Head of caudate nucleus (tissue), 42 donors: ENCODE results near the gene STIMATE.
A peak's percentile ranks its signal among the peaks of the same experiment; 100 is the strongest.

Experiments used
- DNase-seq, 42 donors: peaks; one replicate each; pipeline versions ENCODE4 v3.0.0 to v3.0.0-alpha.2; 2020 to 2021; ENCODE audit warnings: mixed read lengths in 7 of 42
- intact Hi-C: fragments of 100-400 bp; cut with DNase I; formaldehyde crosslinking; loops from one replicate; pipeline ENCODE4 v1.15.0; 2022

The STIMATE gene

DNA sequence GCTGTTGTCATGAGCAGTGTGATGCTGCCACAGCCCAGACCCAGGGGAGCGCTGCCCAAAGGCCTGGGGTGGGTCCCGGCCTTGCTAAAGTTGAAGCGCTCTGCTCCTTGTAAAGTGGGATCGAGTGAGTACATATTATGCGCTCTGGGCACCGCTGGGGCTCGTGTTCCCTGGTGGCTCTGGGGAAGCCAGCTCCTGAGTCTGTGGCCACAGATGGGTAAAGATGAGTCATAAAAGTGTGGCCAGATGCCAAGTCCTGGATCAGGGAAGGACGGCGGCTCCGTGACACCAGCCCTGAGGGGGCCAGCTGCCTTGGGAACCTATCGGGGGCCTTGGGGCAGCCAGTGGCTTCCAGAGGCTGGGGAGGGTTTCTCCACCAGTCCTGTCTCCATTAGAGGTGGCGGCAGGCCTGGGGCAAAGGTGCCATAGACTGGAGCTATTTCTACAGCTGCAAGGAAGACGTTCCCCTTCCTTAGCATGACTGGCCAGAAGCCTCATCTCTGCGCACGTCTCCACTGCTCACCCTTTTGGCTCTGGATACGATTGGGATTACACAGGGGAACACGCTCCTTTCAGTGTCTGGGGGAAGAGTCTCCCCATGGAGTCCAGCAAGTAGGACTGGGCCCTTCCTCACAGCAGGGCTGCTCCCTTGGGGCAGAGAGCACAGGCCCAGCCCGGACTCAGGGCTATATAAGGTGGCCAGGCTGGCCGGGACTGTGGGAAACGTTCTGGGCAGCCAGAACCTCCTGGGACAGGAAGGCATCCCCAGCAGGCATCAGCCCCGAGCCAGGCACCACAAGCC is 65.6 kb downstream of the STIMATE start:
- intact Hi-C loops: no loop called here
- DNase-seq: peak in 11 of 42 donors; percentile 4 to 71 (median 20)

DNA sequence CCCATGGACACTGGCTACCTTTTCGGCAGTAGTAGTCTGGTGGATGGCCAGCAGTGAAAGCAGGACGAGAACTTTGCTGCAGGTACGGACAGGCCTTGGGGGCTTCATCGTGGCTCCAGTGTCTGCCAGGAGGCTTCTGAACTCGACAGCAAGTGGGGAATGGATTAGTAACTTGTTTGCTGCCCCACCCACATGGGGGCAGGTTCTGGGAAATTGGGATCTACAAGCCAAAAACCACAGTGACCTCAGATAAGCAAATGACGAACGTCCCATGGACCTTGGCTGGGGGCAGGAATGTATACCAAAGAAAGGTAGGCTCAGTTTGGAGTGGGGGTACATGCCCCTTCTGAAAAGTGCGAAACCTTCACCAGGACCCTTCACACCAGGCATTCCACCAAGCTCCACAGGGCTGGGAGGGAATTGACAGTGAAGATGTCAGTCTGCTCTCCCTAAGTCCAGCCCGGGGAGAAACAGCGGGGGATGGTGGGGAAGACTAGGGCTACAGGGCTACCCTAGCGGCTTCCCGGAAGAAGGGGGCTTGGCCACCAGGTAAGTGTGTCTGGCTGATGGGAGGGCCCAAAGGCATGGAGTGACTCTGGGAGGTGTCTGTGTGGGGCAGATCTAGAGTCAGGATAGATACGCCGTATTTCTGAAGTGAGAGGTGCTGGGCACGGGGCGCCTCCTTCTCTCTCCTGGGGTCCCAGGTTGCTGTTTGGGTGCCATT is 66.7 kb downstream of the STIMATE start, which contains the start of gene ITIH4:
Gene ITIH4 (minus strand): TSS at position 138 of the 724 bp plus-strand sequence. CDS start 30 bp downstream, at position 108.
- intact Hi-C loops: no loop called here
- no peak for DNase-seq

DNA sequence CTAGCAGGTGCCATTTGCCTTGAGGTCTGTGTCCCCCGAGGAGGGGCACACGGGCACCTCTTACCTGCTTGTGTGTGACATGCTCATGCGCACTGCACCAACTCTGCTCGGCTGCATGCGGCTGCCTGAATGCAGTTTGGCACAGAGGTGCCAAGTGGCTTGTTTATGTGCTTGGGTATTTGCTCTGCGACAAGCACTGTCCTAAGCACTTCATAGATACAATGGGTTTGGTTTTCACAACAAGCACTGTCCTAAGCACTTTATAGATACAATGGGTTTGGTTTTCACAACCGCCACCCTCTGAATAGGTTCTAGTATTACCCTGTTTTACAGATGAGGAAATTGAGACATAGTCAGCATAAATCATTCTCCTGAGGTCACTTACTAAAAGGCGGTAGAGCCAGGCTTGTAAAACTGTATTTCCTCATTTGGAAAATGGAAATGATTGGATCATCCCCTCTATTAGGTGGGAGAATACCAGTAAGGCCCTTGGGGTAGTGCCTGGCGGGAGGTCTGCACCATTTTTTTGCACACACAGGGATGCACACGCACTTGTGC is 67.4 kb downstream of the STIMATE start:
- DNase-seq: no peak
- intact Hi-C loops: no loop called here

DNA sequence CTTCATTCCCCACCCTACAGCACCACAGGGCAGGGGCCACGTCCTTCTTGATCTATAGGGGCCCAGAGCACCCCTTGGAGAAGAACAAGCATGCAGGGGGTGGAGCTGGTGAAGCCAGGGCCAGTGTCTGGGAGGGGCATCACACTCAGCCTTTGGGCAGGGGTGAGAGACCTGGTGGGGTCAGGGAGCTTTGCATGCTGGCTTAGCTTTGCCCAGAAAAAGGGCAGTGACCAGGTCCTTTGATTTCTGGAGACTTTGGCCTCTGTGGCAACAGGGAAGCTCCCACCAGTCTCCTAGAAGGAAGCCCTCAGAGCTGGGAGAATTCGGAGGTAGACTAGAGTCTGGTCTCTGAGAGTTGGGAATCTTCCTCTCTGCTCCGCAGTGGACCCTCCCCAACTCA is 67.9 kb downstream of the STIMATE start:
- DNase-seq: no peak
- intact Hi-C loops: no loop called here

DNA sequence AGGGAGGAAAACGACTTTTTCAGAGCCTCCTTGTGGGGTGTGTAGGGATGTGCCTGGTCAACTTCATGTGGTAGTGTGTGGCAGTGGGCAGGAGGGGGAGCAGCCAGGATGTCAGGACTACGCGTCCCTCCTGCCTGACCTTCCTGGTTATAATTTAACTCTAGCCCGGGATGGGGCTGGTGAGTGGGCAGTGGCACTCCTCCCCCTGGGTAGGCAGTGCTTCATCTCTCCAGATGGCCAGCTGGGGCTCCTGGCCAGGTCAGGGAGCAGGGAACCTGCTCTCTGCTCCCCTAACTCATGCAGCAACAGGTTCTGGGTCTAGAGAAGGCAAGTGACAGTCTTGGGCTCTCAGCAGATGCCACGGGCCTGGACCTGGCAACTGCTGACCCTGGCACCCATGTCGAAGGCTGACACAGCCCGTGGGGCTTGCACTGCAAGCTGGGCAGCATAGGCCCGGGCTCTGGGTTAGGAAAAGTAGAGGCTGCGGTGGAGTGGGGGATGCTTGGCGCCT is 69.4 kb downstream of the STIMATE start:
- DNase-seq: no peak
- intact Hi-C loops: no loop called here

- no peak for DNase-seq
- intact Hi-C loops: no loop called here
Observed at GRCh38 chr3:52827441-52827840, 69.9 kb downstream of the STIMATE start.

GRCh38 chr3:52824037-52824436 is 73.3 kb downstream of the STIMATE start:
- DNase-seq: no peak
- intact Hi-C loops: no loop called here

- DNase-seq: no peak
Observed at GRCh38 chr3:52822363-52822762, 75.0 kb downstream of the STIMATE start.

GRCh38 chr3:52820736-52821135 is 76.6 kb downstream of the STIMATE start:
- intact Hi-C loops: no loop called here

More at GRCh38 chr3:52822363-52822762, 75.0 kb downstream of the STIMATE start:
- intact Hi-C loops: no loop called here

DNA sequence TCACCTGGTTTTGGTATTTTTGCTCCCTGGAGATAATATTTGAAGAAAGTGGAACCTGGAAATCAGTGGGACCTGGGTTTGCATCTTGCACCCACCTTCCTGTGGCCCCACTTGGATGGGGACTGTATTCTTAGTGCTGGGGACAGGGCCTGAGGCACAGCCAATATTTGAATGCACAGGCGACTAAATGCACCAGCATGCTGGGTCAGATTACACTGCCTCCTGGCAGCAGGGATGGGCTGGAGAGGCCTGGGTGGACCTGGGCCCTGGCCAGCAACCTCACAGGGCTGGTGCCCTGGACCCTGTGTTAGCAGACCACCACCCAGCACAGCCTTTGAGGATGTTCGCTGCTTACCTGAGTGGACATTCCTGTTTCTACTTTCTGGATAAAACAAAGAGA is 77.4 kb downstream of the STIMATE start:
- intact Hi-C loops: no loop called here
- DNase-seq: no peak

More at GRCh38 chr3:52820736-52821135, 76.6 kb downstream of the STIMATE start:
- no peak for DNase-seq

GRCh38 chr3:52817860-52818259 is 79.5 kb downstream of the STIMATE start:
- no peak for DNase-seq
- intact Hi-C loops: no loop called here

- intact Hi-C loops: no loop called here
- DNase-seq: no peak
Observed at GRCh38 chr3:52817221-52817620, 80.1 kb downstream of the STIMATE start.

- intact Hi-C loops: no loop called here
- DNase-seq: no peak
Observed at GRCh38 chr3:52816654-52817053, 80.7 kb downstream of the STIMATE start.

DNA sequence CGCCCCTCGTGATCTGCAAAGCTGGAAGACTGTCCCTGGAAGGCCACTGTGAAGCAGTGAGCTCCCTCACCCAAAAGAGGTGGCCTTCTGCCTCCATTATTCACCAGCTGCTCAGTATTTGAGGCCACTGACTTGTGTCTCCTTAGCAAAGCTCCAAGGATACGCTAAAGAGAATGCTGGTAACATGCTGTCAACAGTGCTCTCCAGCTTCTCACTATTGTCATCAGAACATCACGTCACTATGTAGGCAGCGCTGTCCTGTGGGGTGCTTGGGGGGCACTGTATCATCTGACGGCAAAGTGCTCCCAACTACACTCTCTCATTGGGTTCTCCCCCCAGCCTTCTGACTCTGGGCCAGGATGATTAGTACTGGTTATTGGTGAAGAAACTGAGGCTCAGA is 81.1 kb downstream of the STIMATE start:
- no peak for DNase-seq
- intact Hi-C loops: no loop called here

- DNase-seq: no peak
- intact Hi-C loops: no loop called here
Observed at GRCh38 chr3:52813810-52814209, 83.5 kb downstream of the STIMATE start.

- DNase-seq: no peak
- intact Hi-C loops: no loop called here
Observed at GRCh38 chr3:52811452-52812011, 85.8 kb downstream of the STIMATE start.

DNA sequence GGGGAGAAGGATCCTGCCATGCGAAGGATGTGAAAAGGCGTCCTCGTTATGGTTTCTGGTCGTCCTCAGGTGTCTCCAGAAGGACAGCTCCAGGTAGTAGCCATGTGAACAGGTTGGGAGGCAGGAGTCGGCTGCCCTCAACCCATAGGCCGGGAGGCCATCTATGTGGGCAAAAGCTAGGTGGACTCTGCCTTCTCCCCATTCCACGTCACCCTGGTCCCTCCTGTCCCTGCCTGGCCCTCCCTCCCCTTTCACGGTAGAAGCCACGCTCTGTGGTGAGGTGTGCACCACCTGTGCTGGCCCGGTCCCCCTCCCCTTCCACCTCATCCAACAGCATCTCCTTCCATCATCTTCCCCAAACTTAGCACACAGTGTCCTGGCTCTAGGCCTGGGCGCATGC is 86.4 kb downstream of the STIMATE start:
- no peak for DNase-seq
- intact Hi-C loops: no loop called here

- intact Hi-C loops: no loop called here
- no peak for DNase-seq
Observed at GRCh38 chr3:52809662-52810377, 87.5 kb downstream of the STIMATE start.

DNA sequence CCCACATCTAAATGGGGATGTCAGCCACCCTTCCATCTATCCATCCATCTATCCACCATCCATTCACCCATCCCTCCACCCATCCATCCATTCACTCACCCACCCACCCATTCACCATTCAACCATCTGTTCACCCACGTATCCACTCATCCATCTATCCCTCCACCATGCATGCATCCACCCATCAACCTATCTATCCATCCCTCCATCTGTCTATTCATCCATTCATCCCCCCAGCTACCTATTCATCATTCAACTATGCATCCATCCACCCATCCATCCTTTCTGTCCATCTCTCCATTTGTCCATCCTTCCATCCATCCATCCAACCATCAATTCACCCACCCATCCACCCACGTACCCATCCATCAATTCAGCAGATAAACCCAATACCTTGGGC is 88.2 kb downstream of the STIMATE start:
- intact Hi-C loops: no loop called here

More for the DNA sequence above, 88.2 kb downstream of the STIMATE start:
- no peak for DNase-seq
